HepG2 (cell line): ENCODE measurements around the gene ARMH1. TPM values are rescaled to one million over a fixed set of nuclear protein-coding genes. Genes with fewer than 3 reads are reported as not detected.

Source experiments
- ADNP ChIP-seq: sonication (generic); formaldehyde crosslinking; IDR thresholded peaks from 2 replicates; pipeline ENCODE4 v1.4.0; 2020; ENCODE audit warnings: missing genetic modification reagents
- AHR ChIP-seq: IDR thresholded peaks from 2 replicates; pipeline ENCODE4 v1.6.1; 2018; ENCODE audit warnings: missing genetic modification reagents, missing compliant biosample characterization
- FOSL2 ChIP-seq: sonication (generic); formaldehyde crosslinking; IDR thresholded peaks from 2 replicates; pipeline ENCODE4 v1.4.0; 2020; ENCODE audit warnings: missing genetic modification reagents
- FOXK2 ChIP-seq: fragments of 450-650 bp; IDR thresholded peaks from 2 replicates; pipeline ENCODE4 v1.6.1; 2016
- MBD4 ChIP-seq: IDR thresholded peaks from 2 replicates; pipeline ENCODE4 v1.6.1; 2012; ENCODE audit warnings: low read length, inconsistent platforms, borderline replicate concordance
- MTF1 ChIP-seq: sonication (generic); formaldehyde crosslinking; IDR thresholded peaks from 2 replicates; pipeline ENCODE4 v1.5.0; 2020; ENCODE audit warnings: missing genetic modification reagents
- NFKB2 ChIP-seq: sonication (generic); formaldehyde crosslinking; IDR thresholded peaks from 2 replicates; pipeline ENCODE4 v1.4.0; 2020; ENCODE audit warnings: missing genetic modification reagents, borderline replicate concordance
- NFYC ChIP-seq: IDR thresholded peaks from 2 replicates; pipeline ENCODE4 v1.6.1; 2016; ENCODE audit warnings: missing genetic modification reagents, missing compliant biosample characterization
- PCBP2 ChIP-seq: fragments of 200-400 bp; formaldehyde crosslinking; optimal IDR thresholded peaks from 2 replicates; pipeline ENCODE3; 2018; ENCODE audit warnings: low read length, low read depth; ENCODE audit not compliant: poor library complexity, severe bottlenecking
- PRPF4 ChIP-seq: fragments of 200-400 bp; formaldehyde crosslinking; IDR thresholded peaks from 2 replicates; pipeline ENCODE4 v1.6.1; 2016; ENCODE audit warnings: low read length, low read depth; ENCODE audit not compliant: poor library complexity, severe bottlenecking
- SALL2 ChIP-seq: sonication (generic); formaldehyde crosslinking; IDR thresholded peaks from 2 replicates; pipeline ENCODE4 v1.8.1; 2023; ENCODE audit warnings: mild to moderate bottlenecking, missing genetic modification reagents, inconsistent platforms
- SMAD1 ChIP-seq: sonication (generic); formaldehyde crosslinking; IDR thresholded peaks from 2 replicates; pipeline ENCODE4 v1.4.0; 2020; ENCODE audit warnings: missing genetic modification reagents, low read depth, mild to moderate bottlenecking, borderline replicate concordance
- SRF ChIP-seq: IDR thresholded peaks from 2 replicates; pipeline ENCODE4 v1.6.1; 2011; ENCODE audit warnings: mild to moderate bottlenecking, low read depth, low read length, moderate library complexity
- ZFP41 ChIP-seq: sonication (generic); formaldehyde crosslinking; IDR thresholded peaks from 2 replicates; pipeline ENCODE4 v1.4.0; 2020; ENCODE audit warnings: mild to moderate bottlenecking, missing genetic modification reagents, borderline replicate concordance
- ZNF24 ChIP-seq: fragments of 450-650 bp; IDR thresholded peaks from 2 replicates; pipeline ENCODE4 v1.6.1; 2017; ENCODE audit warnings: antibody characterized with exemption, mild to moderate bottlenecking
- ZNF451 ChIP-seq: sonication (generic); formaldehyde crosslinking; IDR thresholded peaks from 2 replicates; pipeline ENCODE4 v1.5.0; 2020; ENCODE audit warnings: mild to moderate bottlenecking, missing genetic modification reagents
- ZNF460 ChIP-seq: sonication (generic); formaldehyde crosslinking; IDR thresholded peaks from 2 replicates; pipeline ENCODE4 v1.5.1; 2020; ENCODE audit warnings: missing genetic modification reagents, mild to moderate bottlenecking, borderline replicate concordance
- ZNF468 ChIP-seq: sonication (generic); formaldehyde crosslinking; IDR thresholded peaks from 2 replicates; pipeline ENCODE4 v1.8.0; 2022; ENCODE audit warnings: mild to moderate bottlenecking, moderate library complexity, missing genetic modification reagents
- ZNF546 ChIP-seq: sonication (generic); formaldehyde crosslinking; conservative IDR thresholded peaks from 2 replicates; pipeline ENCODE4 v1.8.1; 2023; ENCODE audit warnings: mild to moderate bottlenecking, missing genetic modification reagents
- ZNF550 ChIP-seq: sonication (generic); formaldehyde crosslinking; IDR thresholded peaks from 2 replicates; pipeline ENCODE4 v1.4.0; 2020; ENCODE audit warnings: mild to moderate bottlenecking, missing genetic modification reagents, borderline replicate concordance
- ZNF605 ChIP-seq: sonication (generic); formaldehyde crosslinking; IDR thresholded peaks from 2 replicates; pipeline ENCODE4 v1.8.0; 2022; ENCODE audit warnings: mild to moderate bottlenecking, missing genetic modification reagents
- ZNF607 ChIP-seq: sonication (generic); formaldehyde crosslinking; IDR thresholded peaks from 2 replicates; pipeline ENCODE4 v1.5.1; 2020; ENCODE audit warnings: missing genetic modification reagents, mild to moderate bottlenecking, borderline replicate concordance
- ZNF709 ChIP-seq: sonication (generic); formaldehyde crosslinking; IDR thresholded peaks from 2 replicates; pipeline ENCODE4 v1.5.0; 2020; ENCODE audit warnings: mild to moderate bottlenecking, missing genetic modification reagents
- polyA plus RNA-seq, 8 experiments: library from polyadenylated mRNA; depleted of rRNA in 3 of 8; stranded (reverse) in 7 of 8; unstranded in 1 of 8; fragments of >200 nt; fragmentation: Illumina TruSeq in 4 of 8; extraction: Trizol in 4 of 8; gene quantifications; 2 replicates each; pipeline versions ENCODE4 v1.2.1 to v1.2.3, GENCODE V29; 2011 to 2016; ENCODE audit warnings: low read depth in 4 of 8, missing spikeins in 1 of 8, mixed read lengths in 1 of 8; ENCODE audit not compliant: insufficient read depth in 1 of 8
- total RNA-seq, 5 experiments: library from RNA; depleted of rRNA; stranded (reverse); fragments of >200 nt; fragmentation: Illumina TruSeq; extraction: Trizol; gene quantifications; 2 replicates each; pipeline ENCODE4 v1.2.3, GENCODE V29; 2016; ENCODE audit warnings: low read depth in 1 of 5
- TF ChIP-seq, protein P1 (sequence below): sonication (generic); formaldehyde crosslinking; IDR thresholded peaks from 2 replicates; pipeline ENCODE4 v1.4.0; 2020; ENCODE audit warnings: missing genetic modification reagents; ENCODE audit errors: not compliant biosample characterization
- TF ChIP-seq, protein P2 (sequence below): sonication (generic); formaldehyde crosslinking; IDR thresholded peaks from 2 replicates; pipeline ENCODE4 v1.5.0; 2020; ENCODE audit warnings: mild to moderate bottlenecking, low read depth, missing genetic modification reagents, borderline replicate concordance
- TF ChIP-seq, protein P3 (sequence below): sonication (generic); formaldehyde crosslinking; IDR thresholded peaks from 2 replicates; pipeline ENCODE4 v1.4.0; 2020; ENCODE audit warnings: missing genetic modification reagents
- TF ChIP-seq, protein P4 (sequence below): sonication (generic); formaldehyde crosslinking; IDR thresholded peaks from 2 replicates; pipeline ENCODE4 v1.4.0; 2020; ENCODE audit warnings: missing genetic modification reagents

Gene ARMH1
- total and polyA plus RNA-seq, 2 of the 13 experiments (the other 11 are each of a cell fraction or from before 2014, with no cell fraction given): 0.69 TPM; not detected in 1

DNA sequence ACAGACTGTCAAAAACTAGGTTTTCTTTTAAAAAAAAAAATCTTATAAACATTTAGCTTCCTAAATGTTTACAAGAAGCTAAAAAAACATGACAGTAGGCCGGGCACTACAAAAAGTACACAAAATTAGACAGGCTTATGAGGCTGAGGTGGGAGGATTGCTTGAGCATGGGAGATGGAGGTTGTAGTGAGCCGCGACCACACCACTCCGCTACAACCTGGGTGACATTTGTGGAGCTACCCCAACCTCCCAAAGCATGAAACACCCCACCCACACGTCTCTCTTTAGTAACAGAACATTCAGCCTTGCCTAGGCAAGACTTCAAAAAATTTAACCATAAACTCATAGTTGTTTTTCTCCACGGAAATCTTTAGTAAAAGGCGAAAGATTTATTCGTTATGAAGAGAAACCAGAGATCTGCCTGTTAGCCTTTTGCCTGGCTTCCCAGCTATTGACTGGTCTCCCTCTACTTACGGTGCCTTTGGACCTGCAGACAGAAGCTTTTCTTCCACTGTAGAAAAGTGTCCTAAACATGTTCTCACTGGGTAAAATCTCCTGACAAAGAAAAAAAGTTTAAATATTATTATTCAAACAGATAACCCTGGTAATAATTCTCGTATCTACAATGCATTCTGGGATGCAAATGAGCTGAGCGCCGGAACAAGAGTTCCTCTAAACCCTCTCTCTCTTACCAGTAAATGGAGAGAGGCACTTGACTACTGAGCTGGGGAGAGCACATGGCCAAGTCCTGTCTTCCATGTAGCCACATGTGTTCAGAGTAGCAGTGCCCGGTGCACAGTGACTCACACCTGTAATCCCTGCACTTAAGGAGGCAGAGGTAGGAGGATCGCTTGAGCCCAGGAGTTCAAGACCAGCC lies 47.2 kb downstream of the ARMH1 start (continued):
- TF ChIP-seq, protein P1, sequence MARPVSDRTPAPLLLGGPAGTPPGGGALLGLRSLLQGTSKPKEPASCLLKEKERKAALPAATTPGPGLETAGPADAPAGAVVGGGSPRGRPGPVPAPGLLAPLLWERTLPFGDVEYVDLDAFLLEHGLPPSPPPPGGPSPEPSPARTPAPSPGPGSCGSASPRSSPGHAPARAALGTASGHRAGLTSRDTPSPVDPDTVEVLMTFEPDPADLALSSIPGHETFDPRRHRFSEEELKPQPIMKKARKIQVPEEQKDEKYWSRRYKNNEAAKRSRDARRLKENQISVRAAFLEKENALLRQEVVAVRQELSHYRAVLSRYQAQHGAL (CRISPR knock-in tag): no peak
- TF ChIP-seq ZNF468 (CRISPR knock-in tag): no peak
- TF ChIP-seq ZNF709: no peak; the same call in 1 of the 2 replicates
- TF ChIP-seq SALL2 (CRISPR knock-in tag): no peak
- no peak for TF ChIP-seq PRPF4
- no peak for TF ChIP-seq ZNF451 (CRISPR knock-in tag)
- TF ChIP-seq ZNF607 (CRISPR knock-in tag): no peak
- no peak for TF ChIP-seq ZNF550 (CRISPR knock-in tag)
- 0 out of 2 replicates have a peak, but pooled peaks have one; percentile 56 for TF ChIP-seq ZNF546 (CRISPR knock-in tag)
- TF ChIP-seq MBD4: peak; percentile 97
- no peak for TF ChIP-seq SMAD1 (CRISPR knock-in tag)
- peak; percentile 58; the same call in 1 of the 2 replicates for TF ChIP-seq FOSL2 (CRISPR knock-in tag)
- 0 out of 2 replicates have a peak, but pooled peaks have one; percentile 26 for TF ChIP-seq MTF1 (CRISPR knock-in tag)
- peak; percentile 64 for TF ChIP-seq NFYC (CRISPR knock-in tag)
- 0 out of 2 replicates have a peak, but pooled peaks have one; percentile 42 for TF ChIP-seq ZFP41
- TF ChIP-seq AHR (CRISPR knock-in tag): peak; percentile 63
- no peak for TF ChIP-seq ADNP (CRISPR knock-in tag)
- no peak for TF ChIP-seq ZNF460 (CRISPR knock-in tag)
- TF ChIP-seq, protein P2, sequence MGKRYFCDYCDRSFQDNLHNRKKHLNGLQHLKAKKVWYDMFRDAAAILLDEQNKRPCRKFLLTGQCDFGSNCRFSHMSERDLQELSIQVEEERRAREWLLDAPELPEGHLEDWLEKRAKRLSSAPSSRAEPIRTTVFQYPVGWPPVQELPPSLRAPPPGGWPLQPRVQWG: no peak
- TF ChIP-seq FOXK2: no peak
- peak; percentile 77 for TF ChIP-seq ZNF605
- TF ChIP-seq NFKB2 (CRISPR knock-in tag): no peak; the same call in 1 of the 2 replicates
- TF ChIP-seq, protein P3, sequence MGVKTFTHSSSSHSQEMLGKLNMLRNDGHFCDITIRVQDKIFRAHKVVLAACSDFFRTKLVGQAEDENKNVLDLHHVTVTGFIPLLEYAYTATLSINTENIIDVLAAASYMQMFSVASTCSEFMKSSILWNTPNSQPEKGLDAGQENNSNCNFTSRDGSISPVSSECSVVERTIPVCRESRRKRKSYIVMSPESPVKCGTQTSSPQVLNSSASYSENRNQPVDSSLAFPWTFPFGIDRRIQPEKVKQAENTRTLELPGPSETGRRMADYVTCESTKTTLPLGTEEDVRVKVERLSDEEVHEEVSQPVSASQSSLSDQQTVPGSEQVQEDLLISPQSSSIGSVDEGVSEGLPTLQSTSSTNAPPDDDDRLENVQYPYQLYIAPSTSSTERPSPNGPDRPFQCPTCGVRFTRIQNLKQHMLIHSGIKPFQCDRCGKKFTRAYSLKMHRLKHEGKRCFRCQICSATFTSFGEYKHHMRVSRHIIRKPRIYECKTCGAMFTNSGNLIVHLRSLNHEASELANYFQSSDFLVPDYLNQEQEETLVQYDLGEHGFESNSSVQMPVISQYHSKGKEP: peak; percentile 82; the same call in 1 of the 2 replicates
- TF ChIP-seq ZNF24: 0 out of 2 replicates have a peak, but pooled peaks have one; percentile 31
- TF ChIP-seq, protein P4, sequence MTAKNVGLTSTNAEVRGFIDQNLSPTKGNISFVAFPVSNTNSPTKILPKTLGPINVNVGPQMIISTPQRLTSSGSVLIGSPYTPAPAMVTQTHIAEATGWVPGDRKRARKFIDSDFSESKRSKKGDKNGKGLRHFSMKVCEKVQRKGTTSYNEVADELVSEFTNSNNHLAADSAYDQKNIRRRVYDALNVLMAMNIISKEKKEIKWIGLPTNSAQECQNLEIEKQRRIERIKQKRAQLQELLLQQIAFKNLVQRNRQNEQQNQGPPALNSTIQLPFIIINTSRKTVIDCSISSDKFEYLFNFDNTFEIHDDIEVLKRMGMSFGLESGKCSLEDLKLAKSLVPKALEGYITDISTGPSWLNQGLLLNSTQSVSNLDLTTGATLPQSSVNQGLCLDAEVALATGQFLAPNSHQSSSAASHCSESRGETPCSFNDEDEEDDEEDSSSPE (CRISPR knock-in tag): no peak
- TF ChIP-seq SRF: peak; percentile 59
- peak; percentile 63 for TF ChIP-seq PCBP2
